HL-60 (cell line): ENCODE results near the gene PIGK.
"Not testable (repeated sequence)": the region's sequence is repeated elsewhere in the genome, so short reads cannot be mapped to it uniquely, and the experiment has no call there.

ENCODE experiments used
- DNase-seq, 2 experiments: peaks; one replicate each; pipeline ENCODE4 v3.0.0-alpha.2; 2010 to 2020; ENCODE audit warnings: low read depth in 1 of 2, low spot score in 1 of 2
- H3K27ac ChIP-seq: fragments of 250-450 bp; sonication (Bioruptor Pico); replicated peaks from 2 replicates; pipeline ENCODE4 v1.5.1; 2020; ENCODE audit warnings: mild to moderate bottlenecking, moderate library complexity
- H3K27me3 ChIP-seq: fragments of 250-450 bp; sonication (Bioruptor Pico); 2 replicates; pipeline ENCODE4 v1.5.1; 2021; ENCODE audit warnings: mild to moderate bottlenecking, moderate library complexity; ENCODE audit not compliant: insufficient read depth, poor library complexity, severe bottlenecking
- H3K4me3 ChIP-seq: replicated peaks from 2 replicates; pipeline ENCODE4 v1.5.1; 2011; ENCODE audit warnings: mild to moderate bottlenecking, control low read depth, low read length; ENCODE audit not compliant: insufficient read depth
- CTCF ChIP-seq: IDR thresholded peaks from one replicate; pipeline ENCODE4 v1.5.1; 2011; ENCODE audit warnings: low read length, control low read depth, inconsistent platforms; ENCODE audit not compliant: insufficient read depth
- GABPA ChIP-seq: IDR thresholded peaks from 2 replicates; pipeline ENCODE4 v1.6.1; 2012; ENCODE audit warnings: low read depth
- POLR2AphosphoS5 ChIP-seq: IDR thresholded peaks from 2 replicates; pipeline ENCODE4 v1.6.1; 2012; ENCODE audit warnings: low read depth
- REST ChIP-seq: IDR thresholded peaks from 2 replicates; pipeline ENCODE4 v1.6.1; 2012; ENCODE audit warnings: low read depth; ENCODE audit not compliant: insufficient replicate concordance
- SPI1 ChIP-seq: IDR thresholded peaks from 2 replicates; pipeline ENCODE4 v1.6.1; 2012; ENCODE audit warnings: low read depth, mild to moderate bottlenecking, borderline replicate concordance

PIGK gene

GRCh38 chr1:77220687-77221463 is 1.6 kb upstream of the PIGK start:
- H3K4me3 ChIP-seq = no peak overlapping the region
- no peak for DNase-seq
- no peaks in the 10 kb centered on the region for H3K27me3 ChIP-seq
- H3K27ac ChIP-seq = no peak overlapping the region
- TF ChIP-seq GABPA = no peak
- no peak for TF ChIP-seq REST
- TF ChIP-seq POLR2AphosphoS5 = no peak
- TF ChIP-seq CTCF = no peak
- TF ChIP-seq SPI1 = no peak

- H3K27ac ChIP-seq = peak overlapping the region; percentile 78
- no peak for DNase-seq
- H3K27me3 ChIP-seq = no peaks in the 10 kb centered on the region
- TF ChIP-seq GABPA = no peak
- no peak for TF ChIP-seq POLR2AphosphoS5
- no peak for TF ChIP-seq SPI1
- no peak for TF ChIP-seq REST
- no peak for TF ChIP-seq CTCF
- peak overlapping the region; percentile 99 for H3K4me3 ChIP-seq
Observed at GRCh38 chr1:77218477-77219165, 609 bp downstream of the PIGK start.

- not testable (repeated sequence) for H3K27ac ChIP-seq, H3K4me3 ChIP-seq, DNase-seq, H3K27me3 ChIP-seq
Observed at GRCh38 chr1:77204043-77204442, 15.2 kb downstream of the PIGK start.

- Histone ChIP-seq H3K4me3 (no peak overlapping the region), H3K27ac (no peak overlapping the region), H3K27me3 (no peaks in the 10 kb centered on the region)
- no peak for DNase-seq
- TF ChIP-seq SPI1 = no peak
- no peak for TF ChIP-seq POLR2AphosphoS5
- TF ChIP-seq GABPA = no peak
- TF ChIP-seq REST = no peak
- TF ChIP-seq CTCF = no peak
Observed at GRCh38 chr1:77202751-77203150, 16.5 kb downstream of the PIGK start.
